Naive B cell (primary cell): ENCODE results near the gene PC. TPM values are rescaled to one million over a fixed set of nuclear protein-coding genes. Genes with fewer than 3 reads are reported as not detected.

Source experiments
- ATAC-seq, 2 donors: fragments of 150-1000 bp; cut with Tn5 transposase; 2 replicates each; pipeline ENCODE4 v1.10.0; 2021; ENCODE audit warnings: low read depth in 2 of 2, mild to moderate bottlenecking in 2 of 2, moderate library complexity in 2 of 2
- DNase-seq: peaks from one replicate; pipeline ENCODE4 v3.0.0; 2022
- H3K27ac Mint-ChIP-seq, 6 donors: one replicate each; pipeline ENCODE4 v1.8.0; 2020 to 2022; ENCODE audit warnings: mild to moderate bottlenecking in 6 of 6, mixed read lengths in 6 of 6, moderate library complexity in 5 of 6, inconsistent platforms in 2 of 6
- H3K27me3 Mint-ChIP-seq, 3 donors: one replicate each; pipeline ENCODE4 v1.8.0; 2021 to 2022; ENCODE audit warnings: mixed read lengths in 3 of 3, mild to moderate bottlenecking in 1 of 3
- H3K36me3 Mint-ChIP-seq, 2 donors: one replicate each; pipeline ENCODE4 v1.8.0; 2020 to 2022; ENCODE audit warnings: mixed read lengths in 2 of 2, inconsistent platforms in 1 of 2, mild to moderate bottlenecking in 1 of 2
- H3K4me1 Mint-ChIP-seq, 3 donors: one replicate each; pipeline ENCODE4 v1.8.0; 2020 to 2022; ENCODE audit warnings: mixed read lengths in 3 of 3, inconsistent platforms in 1 of 3, mild to moderate bottlenecking in 1 of 3, moderate library complexity in 1 of 3
- H3K4me3 Mint-ChIP-seq, 8 donors: one replicate each; pipeline ENCODE4 v1.8.0; 2020 to 2022; ENCODE audit warnings: mild to moderate bottlenecking in 8 of 8, mixed read lengths in 8 of 8, moderate library complexity in 8 of 8, inconsistent platforms in 2 of 8
- H3K9me3 Mint-ChIP-seq, 7 donors: one replicate each; pipeline ENCODE4 v1.8.0; 2020 to 2022; ENCODE audit warnings: mixed read lengths in 7 of 7, mild to moderate bottlenecking in 5 of 7, inconsistent platforms in 2 of 7, moderate library complexity in 1 of 7
- polyA plus RNA-seq, 6 donors: library from polyadenylated mRNA; unstranded; fragments of 300-500 nt; fragmentation: Illumina TruSeq; gene quantifications; one replicate each; pipeline ENCODE4 v1.2.3, GENCODE V29; 2021; ENCODE audit warnings: low read depth in 6 of 6

PC gene
- polyA plus RNA-seq, 6 donors from 2014 or later = 0.96 to 4.2 (median 1.7) TPM

DNA sequence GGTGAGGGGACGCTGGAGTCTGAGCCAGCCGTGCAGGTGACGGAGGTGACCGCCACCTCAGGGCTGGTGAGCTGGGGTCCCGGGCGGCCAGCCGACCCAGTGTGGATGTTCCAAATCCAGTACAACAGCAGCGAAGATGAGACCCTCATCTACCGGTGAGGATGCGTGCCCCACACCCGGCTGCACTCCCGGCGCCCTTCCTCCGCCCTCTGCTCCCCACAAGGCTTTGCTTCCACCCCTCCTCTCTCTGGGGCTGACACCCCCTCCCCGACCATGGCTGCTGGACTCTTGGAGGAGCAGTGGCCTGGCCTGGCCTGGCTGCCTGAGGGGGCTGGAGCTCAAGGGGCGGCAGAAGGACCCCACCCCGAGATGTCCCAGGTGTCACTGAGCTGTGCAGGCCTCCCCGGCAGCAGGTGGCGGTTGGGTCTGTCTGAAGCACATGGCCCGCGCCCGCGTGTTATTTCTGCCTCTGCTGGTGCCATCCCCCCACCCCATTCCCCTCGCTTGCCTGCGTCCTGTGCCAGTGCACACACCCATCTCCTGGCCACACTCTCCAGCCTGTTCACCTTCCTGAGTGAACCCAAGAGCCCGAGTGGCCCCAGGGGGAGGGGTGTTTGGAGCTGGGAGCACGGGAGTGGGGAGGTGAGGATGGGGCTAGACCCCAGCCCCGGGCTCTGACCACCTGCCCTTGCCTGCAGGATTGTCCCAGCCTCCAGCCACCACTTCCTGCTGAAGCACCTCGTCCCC is 99.1 kb downstream of the PC start:
- no peak overlapping the region for H3K4me3 Mint-ChIP-seq
- H3K36me3 Mint-ChIP-seq = no peaks in the 10 kb centered on the region
- ATAC-seq (no peak), DNase-seq (no peak)
- no peaks in the 10 kb centered on the region for H3K27me3 Mint-ChIP-seq
- H3K9me3 Mint-ChIP-seq = peaks cover 0 to 2% (median 0%) of the 10 kb centered on the region in 7 donors
- no peak overlapping the region for H3K27ac Mint-ChIP-seq
- H3K4me1 Mint-ChIP-seq = peaks cover 4 to 12% (median 7%) of the 10 kb centered on the region in 3 donors

GRCh38 chr11:66858186-66858938 is 99.8 kb downstream of the PC start:
- Mint-ChIP-seq H3K36me3 (no peaks in the 10 kb centered on the region), H3K4me3 (peak overlapping the region; percentile 50 to 93 (median 72)), H3K27ac (peak overlapping the region in 1 of 6 donors; percentile 14), H3K9me3 (peaks cover 0 to 2% (median 0%) of the 10 kb centered on the region in 7 donors), H3K27me3 (no peaks in the 10 kb centered on the region), H3K4me1 (peaks cover 4 to 12% (median 7%) of the 10 kb centered on the region in 3 donors)
- no peak for DNase-seq
- ATAC-seq = no peak

- ATAC-seq (no peak), DNase-seq (no peak)
- no peaks in the 10 kb centered on the region for H3K27me3 Mint-ChIP-seq
- H3K9me3 Mint-ChIP-seq = peaks cover 0 to 2% (median 0%) of the 10 kb centered on the region in 7 donors
- H3K4me3 Mint-ChIP-seq = peak overlapping the region; percentile 59 to 93 (median 76)
- H3K36me3 Mint-ChIP-seq = no peaks in the 10 kb centered on the region
- H3K4me1 Mint-ChIP-seq = peaks cover 4 to 12% (median 7%) of the 10 kb centered on the region in 3 donors
- peak overlapping the region in 1 of 6 donors; percentile 14 for H3K27ac Mint-ChIP-seq
Observed at GRCh38 chr11:66857927-66858185, 100.3 kb downstream of the PC start.

DNA sequence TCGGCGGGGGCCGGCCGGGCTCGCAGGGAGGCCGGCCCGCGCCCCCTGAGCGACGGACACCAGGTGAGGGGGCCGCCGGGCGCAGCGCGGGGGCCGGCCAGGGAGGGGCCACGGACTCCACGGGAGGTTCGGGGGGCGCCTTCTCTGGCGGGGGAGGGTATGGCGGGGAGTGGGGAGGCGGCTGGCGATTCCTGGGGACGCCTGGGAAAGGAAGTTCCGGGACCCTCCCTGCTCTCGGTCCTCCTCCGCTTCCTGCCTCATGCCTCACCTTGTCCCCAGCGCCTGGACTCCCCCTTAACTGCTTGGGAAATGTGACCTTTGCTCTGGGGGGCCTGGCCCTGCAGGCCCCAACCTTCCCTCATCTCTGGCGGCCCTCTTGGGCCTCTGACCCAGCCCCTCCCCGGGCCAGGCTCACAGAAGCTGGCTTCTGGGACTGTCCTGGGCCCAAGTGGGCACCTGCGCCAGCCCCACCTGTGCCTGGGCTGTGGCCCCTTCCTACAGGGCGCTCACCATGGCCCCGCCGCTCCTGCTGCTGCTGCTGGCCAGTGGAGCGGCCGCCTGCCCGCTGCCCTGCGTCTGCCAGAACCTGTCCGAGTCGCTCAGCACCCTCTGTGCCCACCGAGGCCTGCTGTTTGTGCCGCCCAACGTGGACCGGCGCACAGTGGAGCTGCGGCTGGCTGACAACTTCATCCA is 100.8 kb downstream of the PC start:
- no peak for DNase-seq
- Mint-ChIP-seq H3K27me3 (no peaks in the 10 kb centered on the region), H3K4me1 (peaks cover 4 to 12% (median 7%) of the 10 kb centered on the region in 3 donors), H3K9me3 (peaks cover 0 to 2% (median 0%) of the 10 kb centered on the region in 7 donors), H3K4me3 (peak overlapping the region; percentile 63 to 93 (median 78)), H3K36me3 (no peaks in the 10 kb centered on the region), H3K27ac (peak overlapping the region in 2 of 6 donors; percentile 29 to 76)
- ATAC-seq = no peak

GRCh38 chr11:66856496-66857233 is 101.5 kb downstream of the PC start, which contains the start of gene LRFN4:
Gene LRFN4, plus strand, starts transcription at chr11:66857064. Its CDS starts 681 bp downstream, at chr11:66857745.
- no peaks in the 10 kb centered on the region for H3K27me3 Mint-ChIP-seq
- ATAC-seq = peak; percentile 70 to 74
- no peaks in the 10 kb centered on the region for H3K36me3 Mint-ChIP-seq
- DNase-seq = peak; percentile 76
- H3K9me3 Mint-ChIP-seq = peaks cover 0 to 2% (median 0%) of the 10 kb centered on the region in 7 donors
- H3K27ac Mint-ChIP-seq = peak within 1 kb of the TSS in 5 of 6 donors; percentile 14 to 90 (median 76)
- H3K4me1 Mint-ChIP-seq = peaks cover 8 to 17% (median 15%) of the 10 kb centered on the region in 3 donors
- H3K4me3 Mint-ChIP-seq = peak within 1 kb of the TSS; percentile 80 to 95 (median 88)

DNA sequence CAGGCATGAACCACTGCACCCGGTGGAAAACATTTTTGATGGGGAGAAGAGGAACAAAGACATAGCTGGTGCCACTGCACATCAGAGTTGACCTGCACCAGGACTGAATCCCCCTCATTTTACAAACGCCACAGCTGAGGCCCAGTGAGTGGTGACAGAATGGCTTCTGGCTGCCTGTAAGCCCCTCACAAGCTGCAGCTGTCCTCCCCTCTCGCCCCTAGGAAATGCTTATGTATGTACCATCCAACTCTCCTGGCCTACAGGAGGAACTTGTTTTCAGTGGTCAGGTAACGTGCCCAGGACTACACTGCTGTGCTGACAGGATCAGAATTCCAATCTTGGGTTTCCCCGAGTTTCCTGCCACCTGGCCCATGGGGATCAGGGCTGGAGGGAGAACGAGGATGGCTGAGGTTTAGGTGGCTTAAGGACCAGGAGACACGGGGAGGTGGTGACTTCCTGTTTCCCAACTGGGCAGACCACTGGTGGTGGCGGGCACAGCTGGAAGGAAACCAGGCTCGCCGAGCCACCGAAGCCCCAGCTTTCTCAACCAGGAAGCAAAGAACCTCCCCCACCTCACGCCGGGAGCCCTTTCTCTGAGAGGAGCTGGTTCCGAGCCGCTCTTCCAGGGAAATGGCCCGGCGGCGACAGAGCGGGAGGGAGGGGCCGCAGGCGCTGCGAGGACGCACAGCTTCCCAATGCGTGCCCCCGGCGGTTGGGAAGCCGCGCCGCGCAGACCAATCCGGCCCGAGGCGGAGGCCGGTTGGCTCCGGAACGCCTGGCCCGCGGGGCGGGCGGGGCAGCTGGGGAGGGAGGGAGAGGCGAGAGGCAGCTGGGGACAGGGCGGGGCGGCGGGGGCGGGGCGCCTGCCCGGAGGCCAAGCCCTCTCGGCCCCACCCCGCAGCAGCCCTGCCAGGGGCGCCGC is 102.3 kb downstream of the PC start:
- H3K4me1 Mint-ChIP-seq = peaks cover 8 to 19% (median 18%) of the 10 kb centered on the region in 3 donors

DNA sequence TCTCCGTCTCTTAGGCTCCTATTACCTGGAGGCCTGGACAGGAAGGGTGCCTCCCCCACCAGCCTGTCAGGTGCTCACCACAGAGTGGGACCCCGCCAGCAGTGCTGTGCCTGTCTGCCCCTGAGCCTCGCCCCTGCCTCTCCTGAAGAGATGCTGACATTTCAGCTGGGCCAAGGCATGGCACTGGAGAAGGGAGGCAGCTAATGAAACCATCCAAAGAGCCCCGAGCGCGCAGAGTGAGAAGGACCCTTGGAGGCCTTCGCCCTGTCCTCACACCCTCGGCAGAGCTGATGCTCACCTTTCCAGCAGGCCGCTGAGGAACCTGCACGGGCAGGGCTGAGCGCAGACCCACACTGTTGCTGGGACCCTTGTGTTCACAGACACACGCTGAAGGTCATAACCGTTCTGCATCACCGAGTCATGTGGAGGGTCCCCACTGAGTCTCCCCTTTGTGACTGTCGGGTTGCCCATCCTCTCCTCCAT is 103.4 kb downstream of the PC start:
- no peak for ATAC-seq

More for the DNA sequence above, 102.3 kb downstream of the PC start:
- Mint-ChIP-seq H3K4me3 (peak overlapping the region; percentile 80 to 95 (median 88)), H3K9me3 (peaks cover 0 to 2% (median 0%) of the 10 kb centered on the region in 7 donors), H3K27ac (peak overlapping the region in 3 of 6 donors; percentile 23 to 69 (median 26)), H3K36me3 (no peaks in the 10 kb centered on the region), H3K27me3 (no peaks in the 10 kb centered on the region)
- peak; percentile 79 to 81 for ATAC-seq
- DNase-seq = peak; percentile 81

GRCh38 chr11:66854231-66854661 is 103.9 kb downstream of the PC start:
- Mint-ChIP-seq H3K4me1 (peaks cover 8 to 28% (median 19%) of the 10 kb centered on the region in 3 donors), H3K36me3 (no peaks in the 10 kb centered on the region), H3K9me3 (peaks cover 0 to 2% (median 0%) of the 10 kb centered on the region in 7 donors), H3K4me3 (peak overlapping the region in 4 of 8 donors; percentile 10 to 89 (median 64)), H3K27ac (peak overlapping the region in 2 of 6 donors; percentile 91 to 94), H3K27me3 (no peaks in the 10 kb centered on the region)
- ATAC-seq = no peak
- DNase-seq = no peak

More for the DNA sequence above, 103.4 kb downstream of the PC start:
- no peak for DNase-seq
- Mint-ChIP-seq H3K27ac (peak overlapping the region in 2 of 6 donors; percentile 21 to 42), H3K4me3 (peak overlapping the region in 7 of 8 donors; percentile 18 to 89 (median 84)), H3K27me3 (no peaks in the 10 kb centered on the region), H3K9me3 (peaks cover 0 to 2% (median 0%) of the 10 kb centered on the region in 7 donors), H3K4me1 (peaks cover 8 to 27% (median 19%) of the 10 kb centered on the region in 3 donors), H3K36me3 (no peaks in the 10 kb centered on the region)

- no peaks in the 10 kb centered on the region for H3K27me3 Mint-ChIP-seq
- ATAC-seq = no peak
- DNase-seq = no peak
- peak overlapping the region in 3 of 8 donors; percentile 20 to 80 (median 48) for H3K4me3 Mint-ChIP-seq
- H3K27ac Mint-ChIP-seq = peak overlapping the region in 3 of 6 donors; percentile 48 to 94 (median 91)
- H3K36me3 Mint-ChIP-seq = no peaks in the 10 kb centered on the region
- peaks cover 8 to 28% (median 19%) of the 10 kb centered on the region in 3 donors for H3K4me1 Mint-ChIP-seq
- peaks cover 0 to 2% (median 0%) of the 10 kb centered on the region in 7 donors for H3K9me3 Mint-ChIP-seq
Observed at GRCh38 chr11:66853242-66854229, 104.6 kb downstream of the PC start.

- H3K27ac Mint-ChIP-seq = peak overlapping the region in 1 of 6 donors; percentile 59
- H3K36me3 Mint-ChIP-seq = no peaks in the 10 kb centered on the region
- ATAC-seq = no peak
- no peak overlapping the region for H3K4me3 Mint-ChIP-seq
- H3K4me1 Mint-ChIP-seq = peaks cover 8 to 28% (median 19%) of the 10 kb centered on the region in 3 donors
- H3K9me3 Mint-ChIP-seq = peaks cover 0 to 2% (median 0%) of the 10 kb centered on the region in 7 donors
- no peak for DNase-seq
- H3K27me3 Mint-ChIP-seq = no peaks in the 10 kb centered on the region
Observed at GRCh38 chr11:66852466-66853241, 105.5 kb downstream of the PC start.
